ENCODE results near the gene FTO.

The FTO gene

DNA sequence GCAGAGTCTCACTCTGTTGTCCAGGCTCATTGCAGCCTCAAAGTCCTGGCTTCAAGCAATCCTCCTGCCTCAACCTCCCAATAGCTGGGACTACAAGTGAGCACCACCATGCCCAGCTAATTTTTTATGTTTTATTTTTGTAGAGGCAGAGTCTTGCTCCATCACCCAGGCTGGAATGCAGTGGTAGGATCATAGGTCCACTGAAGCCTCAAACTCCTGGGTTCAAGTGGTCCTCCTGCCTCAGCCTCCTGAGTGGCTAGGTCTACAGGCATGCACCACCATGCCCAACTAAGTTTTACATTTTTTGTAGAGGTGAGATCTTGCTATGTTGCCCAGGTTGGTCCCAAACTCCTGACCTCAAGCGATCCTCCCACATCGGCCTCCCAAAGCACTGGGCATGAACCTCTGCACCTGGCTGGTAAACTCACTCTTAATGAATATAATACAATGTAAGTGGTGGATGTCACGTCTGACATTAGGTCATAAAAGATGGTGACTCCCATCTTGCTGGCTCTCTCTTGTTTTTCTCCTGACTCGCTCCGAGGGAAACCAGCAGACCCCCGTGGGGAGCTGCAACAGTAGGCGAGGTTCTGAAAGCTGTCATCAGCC lies 456.4 kb downstream of the FTO start:
- no peak for DNase-seq (ENCODE audit: low spot score)

DNA sequence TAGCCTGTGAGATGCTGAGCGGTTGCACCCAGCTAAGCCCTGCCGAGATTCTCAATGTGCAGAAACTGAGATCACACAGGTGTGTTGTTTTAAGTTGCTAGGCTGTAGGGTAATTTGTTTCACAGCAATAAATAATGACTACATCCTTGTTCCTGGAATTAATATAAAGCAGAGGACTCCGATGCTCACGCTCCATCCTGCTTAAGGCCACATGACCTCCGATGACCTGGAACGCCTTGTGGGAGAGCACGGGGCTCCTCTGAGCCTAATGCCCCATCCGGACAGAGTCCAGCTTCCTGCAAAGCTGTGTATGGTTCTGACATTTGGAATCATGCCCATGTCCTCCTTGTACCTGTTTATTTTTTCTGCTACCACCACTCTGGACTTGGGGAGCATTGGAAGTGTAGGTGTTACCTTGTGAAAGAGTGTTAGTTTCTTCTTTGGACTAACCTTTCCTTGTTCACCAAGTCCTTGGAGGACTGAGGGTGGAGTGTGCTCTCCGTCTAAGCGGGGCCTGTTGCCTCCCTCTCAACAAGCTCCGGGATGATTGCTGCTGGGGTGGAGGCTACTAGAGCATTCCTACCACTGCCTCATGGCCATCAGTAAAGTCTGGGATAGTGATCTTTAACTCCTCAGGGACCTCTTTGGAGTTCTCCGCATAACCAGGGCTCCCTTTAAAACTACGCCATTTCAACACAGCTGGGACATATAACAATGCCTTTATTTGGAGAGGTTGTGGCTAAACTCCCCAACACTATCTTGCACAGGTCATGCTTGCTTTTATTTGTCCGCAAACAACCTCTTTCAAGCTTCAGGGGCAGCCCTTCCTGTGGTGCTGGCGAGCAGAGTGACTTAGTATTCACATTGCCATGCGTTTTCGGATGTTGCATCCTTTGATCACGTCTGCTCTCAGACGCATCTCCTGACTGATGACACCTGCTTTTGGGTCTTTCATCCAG lies 457.3 kb downstream of the FTO start:
- DNase-seq (ENCODE audit: low spot score): no peak

DNA sequence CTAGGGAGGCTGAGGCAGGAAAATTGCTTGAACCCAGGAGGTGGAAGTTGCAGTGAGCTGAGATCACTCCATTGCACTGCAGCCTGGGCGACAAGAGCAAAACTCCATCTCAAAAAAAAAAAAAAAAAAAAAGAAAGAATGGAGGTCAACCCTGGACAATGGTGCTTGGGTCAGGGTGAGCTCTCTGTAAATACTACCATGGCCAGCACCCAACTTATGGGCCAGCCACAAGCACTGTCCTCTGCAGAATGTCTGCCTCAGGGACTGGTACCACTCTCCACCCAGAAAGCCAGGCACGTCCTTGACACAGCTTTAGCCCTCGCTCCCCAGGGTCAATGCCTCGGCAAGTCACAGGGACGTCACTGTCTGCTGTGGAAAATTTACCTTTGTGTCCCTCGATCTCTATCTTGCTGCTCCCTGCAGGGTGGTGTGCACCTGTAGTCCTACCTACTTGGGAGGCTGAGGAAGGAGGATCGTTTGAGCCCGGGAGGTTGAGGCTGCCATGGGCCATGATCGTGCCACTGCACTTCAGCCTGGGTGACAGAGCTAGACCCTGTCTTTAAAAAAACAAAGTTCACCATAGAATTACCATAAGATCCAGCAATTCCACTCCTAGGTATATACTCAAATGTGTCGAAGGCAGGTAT lies 459.4 kb downstream of the FTO start:
- DNase-seq (ENCODE audit: low spot score): no peak

DNA sequence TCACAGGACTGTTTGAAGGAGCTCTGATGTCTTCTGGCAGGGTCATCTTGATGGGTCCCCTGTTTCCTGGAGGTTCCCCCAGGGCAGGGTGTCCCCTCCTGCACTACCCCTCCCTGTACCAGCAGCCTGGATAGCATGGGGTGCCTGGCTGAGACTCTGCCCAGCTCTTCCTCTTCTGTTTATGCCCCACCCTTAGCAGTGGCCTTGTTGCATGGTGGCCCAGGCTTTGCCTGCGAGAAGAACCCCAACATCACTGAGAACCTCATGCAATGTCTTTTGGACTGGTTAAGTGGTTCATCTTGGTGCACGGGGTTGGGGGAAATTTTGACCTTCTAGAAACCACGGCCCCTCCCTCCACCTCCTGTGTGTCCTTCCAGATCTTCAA lies 460.8 kb downstream of the FTO start:
- DNase-seq (ENCODE audit: low spot score): no peak

DNA sequence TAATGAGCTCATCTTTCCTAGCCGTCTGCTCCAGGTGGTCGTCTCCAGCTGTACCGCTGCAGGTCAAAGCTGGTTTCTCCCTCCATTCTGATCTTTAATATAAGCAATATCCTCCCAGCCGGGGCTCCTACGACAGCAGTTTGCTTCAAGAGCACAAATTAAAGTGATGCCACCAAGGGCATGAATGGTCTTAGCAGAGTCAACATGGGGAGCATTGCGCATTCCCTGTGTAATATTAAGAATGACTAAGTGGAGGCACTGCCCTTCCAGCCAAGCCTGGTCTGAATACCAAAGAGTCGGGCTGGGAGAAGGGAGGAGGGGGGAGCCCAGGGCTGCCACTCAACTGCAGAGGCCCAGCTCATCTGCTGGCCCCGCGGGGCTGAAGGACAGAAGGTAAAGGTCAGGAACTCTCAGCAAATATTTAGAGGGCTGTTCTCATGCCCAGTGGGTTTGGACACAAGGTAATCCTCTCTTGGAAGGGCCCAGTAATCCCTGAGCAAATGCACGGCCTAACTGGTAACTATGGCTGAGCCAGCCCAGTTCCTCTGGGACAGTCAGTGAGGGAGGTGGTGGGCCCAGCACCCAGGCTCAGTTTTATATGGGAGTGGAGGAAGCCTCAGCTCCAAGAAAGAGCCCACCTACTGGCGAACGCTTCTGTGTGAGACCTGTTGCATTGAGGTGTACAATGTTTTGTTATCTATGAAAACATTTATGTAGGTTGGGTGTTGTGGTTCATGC lies 461.4 kb downstream of the FTO start:
- DNase-seq (ENCODE audit: low spot score): no peak

DNA sequence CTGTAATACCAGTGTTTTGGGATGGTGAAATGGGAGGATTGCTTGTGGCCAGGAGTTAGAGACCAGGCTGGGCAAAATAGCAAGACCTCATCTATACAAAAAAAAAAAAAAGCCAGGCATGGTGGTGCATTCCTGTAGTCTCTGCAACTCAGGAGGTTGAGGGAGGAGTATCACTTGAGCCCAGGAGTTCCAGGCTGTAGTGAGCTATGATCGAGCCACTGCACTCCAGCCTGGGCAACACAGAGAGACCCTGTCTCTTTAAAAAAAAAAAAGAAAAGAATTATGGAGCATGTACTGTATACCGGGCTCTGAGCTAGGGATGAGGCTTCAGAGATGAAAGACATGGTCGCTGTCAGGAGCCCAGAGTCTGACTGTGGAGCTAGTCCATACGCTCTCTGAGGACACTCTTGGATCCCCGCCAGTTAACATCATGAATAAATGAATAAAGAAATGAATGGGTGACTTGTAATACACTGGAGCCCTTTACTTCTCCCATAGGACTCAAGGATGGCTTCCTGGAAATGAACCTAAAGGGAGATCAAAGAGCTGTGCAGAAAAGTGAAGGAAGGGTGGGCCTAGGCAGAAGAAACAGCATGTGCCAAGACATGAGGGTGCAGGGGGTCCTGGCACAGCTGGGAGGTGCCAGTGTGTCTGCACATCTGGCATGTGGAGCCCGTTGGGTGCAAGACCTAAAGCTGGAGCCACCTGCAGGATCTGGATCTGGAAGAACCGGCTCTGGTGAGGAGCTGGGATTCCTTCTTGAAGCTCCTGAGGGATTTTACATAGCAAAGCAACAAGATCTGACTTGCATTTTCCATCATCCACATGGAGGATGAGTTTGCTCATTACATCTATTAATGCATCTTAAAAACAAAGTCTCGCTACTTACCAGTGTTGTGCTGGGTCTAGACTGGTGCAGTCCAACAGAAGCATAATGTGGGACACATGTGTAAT lies 462.2 kb downstream of the FTO start:
- no peak for DNase-seq (ENCODE audit: low spot score)

DNA sequence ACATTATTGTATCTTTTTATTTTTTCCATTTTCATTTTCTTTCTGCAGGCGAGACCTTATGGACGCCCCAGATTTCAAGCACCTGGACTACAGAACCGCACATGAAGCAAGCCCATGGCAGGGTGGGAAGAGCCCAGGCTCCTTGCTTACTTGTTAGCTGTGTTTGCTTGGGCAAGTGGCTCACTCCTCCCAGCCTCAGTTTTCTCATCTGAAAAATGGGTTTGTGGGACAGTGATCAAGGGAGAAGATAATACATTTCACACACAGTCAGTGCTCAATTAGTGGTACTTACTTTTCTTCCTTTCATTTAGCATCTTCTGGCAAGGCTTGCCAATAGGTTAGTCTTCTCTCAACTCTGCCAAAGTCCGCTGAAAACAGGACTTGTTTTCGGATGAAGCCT lies 465.2 kb downstream of the FTO start:
- DNase-seq (ENCODE audit: low spot score): no peak

DNA sequence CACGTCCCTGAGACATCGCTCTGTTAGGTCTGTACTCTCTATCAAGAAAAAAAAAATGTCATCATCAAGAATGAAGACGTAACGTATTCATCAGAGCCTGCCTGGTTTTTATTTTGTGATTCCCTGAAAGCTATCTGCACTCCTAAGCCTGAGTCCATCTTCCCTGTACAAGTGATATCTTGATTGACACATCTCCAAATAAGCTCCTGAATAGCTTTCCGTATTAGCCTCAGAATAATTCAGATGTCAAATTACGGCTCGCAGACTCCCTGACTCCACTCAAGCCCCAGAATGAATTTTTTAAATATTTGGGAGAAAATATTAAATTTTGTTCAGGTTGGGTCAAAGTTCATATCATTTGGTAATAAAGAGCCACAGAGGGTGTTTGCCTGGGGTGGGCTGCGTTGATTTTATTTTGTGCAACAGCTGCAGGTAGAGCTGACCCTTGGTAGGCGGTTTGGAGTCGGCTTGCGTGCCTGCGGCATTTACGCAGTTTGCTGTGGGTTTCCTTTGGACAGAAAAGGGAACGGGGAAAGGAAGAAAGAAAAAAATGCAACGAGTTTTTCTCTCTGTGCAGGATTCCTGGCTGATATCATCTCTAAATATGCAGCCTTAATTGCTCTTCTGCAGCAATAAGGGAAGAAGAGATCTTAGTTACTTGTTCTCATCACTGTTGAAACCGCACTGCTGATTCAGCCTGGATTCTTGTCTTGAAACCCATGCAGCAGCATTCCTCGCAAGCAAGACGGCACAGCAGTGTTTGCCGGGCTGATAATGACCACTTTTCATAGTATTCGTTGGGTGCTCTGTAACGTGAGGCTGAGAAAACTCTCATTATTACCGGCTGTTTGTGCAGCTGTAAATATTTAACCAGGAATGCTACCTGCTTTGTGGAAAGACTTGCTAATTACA lies 467.9 kb downstream of the FTO start:
- no peak for DNase-seq (ENCODE audit: low spot score)

DNA sequence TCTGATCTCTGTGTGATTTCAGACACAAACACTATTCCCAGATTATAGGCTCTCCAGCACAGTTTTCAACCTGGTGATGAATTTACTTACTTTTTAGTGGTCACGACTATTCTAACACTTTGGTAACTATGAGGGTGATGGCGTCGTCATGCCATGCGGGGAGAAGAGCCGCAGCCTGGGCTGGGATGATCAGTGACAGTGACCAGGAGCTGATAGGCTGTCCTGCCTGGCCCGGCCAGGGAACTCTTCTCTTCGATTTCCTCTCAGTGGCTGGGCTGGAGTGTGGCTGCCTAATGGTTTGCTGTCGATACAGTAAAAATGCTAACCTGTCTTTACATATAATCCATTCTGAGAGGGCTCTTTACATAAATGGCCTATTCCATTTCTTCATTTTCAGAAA lies 469.5 kb downstream of the FTO start:
- DNase-seq (ENCODE audit: low spot score): no peak

DNA sequence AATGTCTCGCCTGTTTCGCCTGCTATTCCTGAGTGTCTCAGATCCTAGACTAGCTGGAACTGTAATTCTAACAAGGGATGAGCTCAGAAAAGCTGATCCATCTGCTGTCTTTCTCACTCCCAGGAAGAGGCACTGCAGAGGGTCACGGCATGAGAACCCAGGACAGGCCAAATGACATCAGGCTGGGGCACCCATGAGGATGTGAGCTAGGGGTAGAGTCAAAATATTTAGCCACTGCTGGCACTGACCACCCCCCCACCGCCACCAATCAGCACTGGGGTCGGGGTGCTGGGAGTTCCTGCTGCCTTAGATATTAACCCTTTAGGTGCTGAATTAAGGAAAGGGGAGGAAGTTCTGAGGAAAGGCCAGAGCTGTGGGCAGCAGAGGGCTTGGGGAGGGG lies 470.2 kb downstream of the FTO start:
- DNase-seq (ENCODE audit: low spot score): no peak

DNA sequence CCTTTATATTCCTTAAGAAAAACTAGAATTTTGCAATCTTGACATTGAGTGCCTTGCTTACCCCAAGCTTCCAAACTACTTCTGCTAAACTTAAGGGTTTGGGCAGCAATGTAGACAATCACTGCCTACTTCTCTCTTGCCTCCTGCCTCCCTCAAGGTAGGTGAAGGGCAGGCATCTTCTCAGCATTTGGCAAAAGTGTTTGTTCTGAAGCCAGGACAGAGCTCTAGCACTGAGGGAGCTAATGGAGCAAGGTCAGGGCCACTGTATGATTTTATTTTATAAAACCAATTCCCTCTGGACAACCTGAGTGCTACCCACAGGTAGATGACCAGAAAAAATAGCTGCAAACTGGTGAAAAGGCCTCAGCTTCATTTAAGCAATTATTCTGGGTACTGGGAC lies 470.8 kb downstream of the FTO start:
- DNase-seq (ENCODE audit: low spot score): no peak

DNA sequence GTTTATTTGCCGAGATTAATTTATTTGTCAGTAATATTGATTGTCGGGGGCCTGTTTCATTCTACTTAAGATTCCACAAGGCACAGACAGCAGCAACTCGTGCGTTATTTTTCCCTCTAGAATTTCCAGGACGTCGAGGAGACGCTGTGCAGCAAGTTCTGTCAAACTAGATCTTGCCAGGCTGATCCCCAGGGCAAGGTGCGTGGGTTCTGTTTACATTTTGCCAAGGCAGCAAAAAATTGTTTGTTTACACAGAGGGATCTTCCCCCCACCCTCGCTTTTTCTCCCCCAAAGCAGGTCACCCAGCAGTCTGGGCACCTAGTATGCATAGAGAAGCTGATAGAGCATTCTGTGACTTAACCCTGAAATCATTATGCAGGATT lies 471.2 kb downstream of the FTO start:
- no peak for DNase-seq (ENCODE audit: low spot score)

DNA sequence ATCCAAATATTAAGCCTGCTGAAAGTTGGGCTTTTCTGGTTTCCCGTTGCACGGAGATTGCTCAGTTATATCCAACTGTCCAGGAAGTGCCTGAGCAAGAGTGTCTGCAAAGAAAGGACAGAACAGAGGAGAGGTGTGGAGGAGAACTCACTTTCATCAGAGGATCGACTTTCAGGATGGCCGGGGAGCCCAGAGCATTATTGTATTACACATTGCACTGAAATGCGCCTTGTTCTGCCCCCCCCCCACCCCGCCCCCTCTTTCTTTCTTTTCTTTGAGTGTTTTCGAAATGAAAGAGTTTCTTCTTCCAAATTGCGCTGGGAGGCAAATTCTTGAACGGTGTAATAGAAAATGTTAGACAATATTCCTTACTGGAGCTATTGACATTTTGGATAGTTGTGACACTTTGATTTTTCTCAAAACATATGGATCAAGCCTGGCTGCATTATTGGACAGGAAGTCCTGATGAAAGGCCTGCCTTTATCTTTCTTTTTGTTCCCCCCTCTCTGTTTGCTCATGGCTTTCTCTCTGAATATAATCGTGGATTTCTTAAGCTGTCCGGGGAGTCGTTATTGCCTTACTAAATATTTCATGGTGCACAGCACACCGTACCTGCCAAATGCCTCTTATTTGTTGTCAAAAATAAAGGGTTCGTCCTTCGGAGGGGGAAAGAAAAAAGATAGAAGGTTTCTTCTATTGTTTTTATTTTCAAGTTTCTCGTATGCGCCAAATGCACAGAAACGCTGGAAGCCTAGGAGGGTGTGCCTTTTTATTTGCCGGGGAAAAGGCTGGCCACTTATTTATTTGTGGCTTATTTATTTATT lies 471.8 kb downstream of the FTO start:
- DNase-seq (ENCODE audit: low spot score): no peak

DNA sequence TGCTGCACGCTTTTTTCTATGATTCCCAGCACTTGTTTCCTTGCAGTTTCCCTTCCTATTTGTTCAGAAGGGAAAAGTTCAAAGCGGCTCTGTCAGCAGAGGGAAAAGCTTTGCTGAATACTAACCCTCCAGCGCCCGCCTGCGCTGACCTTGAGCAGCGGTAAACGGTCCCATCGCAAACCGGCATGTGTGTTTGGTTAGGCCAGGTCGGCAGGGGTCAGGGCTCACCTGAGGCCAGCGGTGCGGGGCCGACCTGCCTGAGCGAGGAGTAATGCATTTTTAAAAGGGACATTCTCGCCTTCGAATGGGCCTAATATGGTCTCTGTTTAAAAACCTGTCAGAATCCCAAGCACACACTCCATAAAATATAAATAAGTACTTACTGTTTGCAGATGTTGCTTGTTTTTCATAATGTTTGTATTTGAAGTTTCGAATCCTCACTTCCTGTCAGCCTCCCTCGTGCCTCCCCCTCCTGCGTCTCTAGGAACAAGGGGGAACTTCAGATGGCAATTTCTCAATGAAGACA lies 472.5 kb downstream of the FTO start:
- DNase-seq (ENCODE audit: low spot score): no peak

DNA sequence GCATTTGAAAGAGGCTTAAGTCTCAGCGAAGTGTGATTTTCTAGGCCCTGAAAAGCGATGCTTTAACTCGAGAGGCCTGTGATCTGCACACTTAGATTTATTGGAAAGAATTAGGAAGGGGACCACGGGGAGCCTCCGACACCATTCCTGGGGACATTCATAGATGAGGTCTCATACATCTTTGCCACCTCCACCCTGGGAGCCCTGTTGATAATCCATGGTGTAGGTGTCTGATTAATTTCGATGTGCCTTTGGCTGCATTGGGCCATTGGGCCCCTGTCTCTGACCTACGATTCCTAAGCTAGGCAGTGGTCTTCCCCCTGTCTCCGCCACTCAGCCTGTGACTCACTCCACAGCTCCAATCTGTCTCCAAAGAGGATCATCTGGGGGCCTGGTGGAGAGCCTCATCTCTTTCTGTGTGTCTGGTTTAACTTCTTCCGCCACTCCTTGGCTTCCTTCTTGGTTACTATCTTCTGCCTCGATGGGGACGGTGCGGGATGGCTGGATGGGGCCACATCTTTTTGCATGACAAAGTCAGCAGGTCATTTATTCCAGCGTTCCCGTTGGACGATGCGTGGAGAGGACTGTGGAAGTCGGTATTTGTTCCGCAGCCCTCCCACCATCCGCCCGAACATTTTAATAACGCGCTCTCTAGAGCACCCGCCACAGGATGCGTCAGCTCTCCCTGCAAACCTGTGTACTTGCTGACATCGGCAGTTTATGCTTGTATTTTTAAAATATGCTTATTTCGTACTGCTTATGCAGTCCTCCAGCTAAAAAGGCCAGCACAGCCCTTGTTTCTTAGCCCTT lies 473.3 kb downstream of the FTO start:
- DNase-seq (ENCODE audit: low spot score): no peak

DNA sequence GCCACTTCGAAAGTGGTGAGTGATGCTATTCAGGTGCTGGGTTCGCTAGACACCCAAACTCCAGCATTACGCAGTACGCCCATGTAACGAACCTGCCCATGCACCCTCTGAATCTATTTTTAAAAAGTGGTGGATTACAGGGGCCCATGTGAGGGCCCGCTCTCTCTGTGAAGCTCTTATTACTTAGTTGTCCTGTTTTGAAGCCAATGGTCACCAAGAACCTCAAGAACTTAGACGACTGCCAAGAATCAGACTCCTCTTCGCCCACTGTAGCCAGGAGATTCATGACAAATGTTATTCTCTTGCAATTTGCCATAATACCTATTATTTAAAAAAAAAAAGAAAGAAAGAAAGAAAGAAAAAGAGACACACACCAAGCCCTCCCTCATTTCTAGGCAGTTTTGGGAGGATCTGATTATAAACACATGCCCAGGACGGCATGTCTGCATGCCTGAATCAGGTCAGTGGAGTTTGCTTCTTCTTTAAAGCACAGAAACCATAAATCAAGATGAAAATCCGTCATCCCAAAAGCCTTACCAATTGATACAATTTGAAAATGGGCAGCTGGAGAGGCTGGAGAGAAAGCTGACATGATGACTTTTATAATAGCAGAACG lies 474.0 kb downstream of the FTO start:
- DNase-seq (ENCODE audit: low spot score): no peak

DNA sequence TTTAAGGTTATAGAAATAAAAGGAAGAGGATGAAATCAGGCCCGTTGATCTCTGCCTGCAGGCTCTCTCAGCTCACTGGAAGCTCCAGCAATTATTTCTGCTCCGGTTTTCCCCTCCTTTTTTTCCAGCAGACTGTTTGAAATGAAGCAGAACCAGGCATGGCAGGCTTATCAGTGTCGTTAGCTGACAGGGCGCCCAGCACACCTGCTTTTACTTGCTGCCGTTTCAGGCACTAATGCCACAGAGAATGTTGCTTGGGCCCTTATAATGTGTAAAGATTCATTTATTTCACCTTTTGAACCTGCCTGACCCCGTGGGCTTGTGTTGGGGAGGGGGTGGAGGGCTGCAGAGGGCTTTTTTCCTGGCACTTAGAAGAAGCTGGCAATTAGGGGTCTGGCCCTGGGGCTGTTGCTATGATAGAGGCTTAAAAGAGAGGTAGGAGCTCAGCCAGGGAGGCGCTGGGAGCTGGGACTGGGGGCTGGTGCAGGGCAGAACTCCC lies 474.6 kb downstream of the FTO start:
- no peak for DNase-seq (ENCODE audit: low spot score)

All from RKO (cell line).